Thoracic aorta endothelial cell (primary cell): Measurements from ENCODE around the gene AKAP3. TPM values are rescaled to one million over a fixed set of nuclear protein-coding genes. Genes with fewer than 3 reads are reported as not detected.

Experiments used
- total RNA-seq: library from RNA; depleted of rRNA; stranded (reverse); fragments of >200 nt; gene quantifications from 2 replicates; pipeline ENCODE4 v1.2.3, GENCODE V29; 2012

AKAP3 gene
- total RNA-seq: 0.72 and 0.80 TPM in 2 replicates

DNA sequence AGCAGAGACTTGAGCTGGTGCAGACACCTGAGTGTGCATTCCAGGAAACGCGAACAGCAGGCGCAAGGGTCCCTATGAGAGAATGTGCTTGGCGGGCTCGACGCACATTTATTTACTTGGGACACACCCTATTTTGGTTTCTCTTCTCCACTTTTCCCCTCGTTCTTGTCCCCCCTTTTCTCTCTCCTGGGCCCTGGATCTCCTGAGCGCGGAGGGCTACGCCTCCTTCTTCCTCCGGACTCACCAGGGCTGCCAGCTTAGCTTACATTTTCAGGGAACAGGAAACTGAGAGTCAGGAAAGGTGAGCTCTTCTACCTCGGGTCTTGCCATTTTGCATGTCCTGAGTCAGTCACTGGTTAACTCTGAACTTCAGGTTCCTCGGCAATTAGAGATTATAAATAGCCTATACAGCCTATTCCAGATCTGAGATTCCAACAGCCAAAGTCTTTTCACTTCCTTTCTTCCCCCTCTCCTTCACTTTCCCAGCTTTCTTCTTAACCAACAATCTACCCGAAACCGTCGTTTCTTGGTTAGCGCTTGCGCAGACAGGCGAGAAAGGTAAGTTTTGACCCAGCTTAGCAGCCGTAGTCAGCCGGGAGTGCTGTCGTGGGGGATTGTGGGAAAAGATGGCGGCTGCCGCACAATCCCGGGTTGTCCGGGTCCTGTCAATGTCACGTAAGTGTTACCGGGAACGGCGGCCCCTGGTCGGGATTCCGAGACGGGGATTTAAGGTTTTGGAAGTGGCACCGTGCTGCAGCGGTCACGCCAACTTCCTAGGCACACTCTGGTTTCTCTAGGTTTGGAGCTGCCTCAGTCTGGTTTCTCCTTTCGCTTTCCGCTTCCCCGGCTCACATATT lies at the start of gene AKAP3, which contains the start of gene NDUFA9:
TSS of gene AKAP3 (minus strand) at position 551 of the 857 bp plus-strand sequence. CDS start 10,855 bp downstream, outside the sequence.
TSS of gene NDUFA9 (plus strand) at position 614 of the 857 bp plus-strand sequence. CDS start at position 627, 13 bp downstream.

Other genes starting within 250 kb of the AKAP3 start
- gene FGF6, start 203.2 kb downstream of the AKAP3 start, total RNA-seq: not detected in 2 replicates
- 44.9 and 58.7 TPM in 2 replicates for gene RAD51AP1, start 110.2 kb downstream of the AKAP3 start, total RNA-seq
- gene DYRK4, start 86.8 kb downstream of the AKAP3 start, total RNA-seq: 38.8 and 48.5 TPM in 2 replicates
- gene NDUFA9, start 63 bp upstream of the AKAP3 start, total RNA-seq: 78.6 and 126 TPM in 2 replicates
- gene GALNT8, start 71.3 kb upstream of the AKAP3 start, total RNA-seq: 0.27 and 3.1 TPM in 2 replicates